ENCODE measurements around the gene RBBP8.

The RBBP8 gene

GRCh38 chr18:23066060-23066459 lies 132.9 kb downstream of the RBBP8 start:
- no peak for DNase-seq

- DNase-seq, result no peak
Measured at GRCh38 chr18:23066504-23067039, 133.4 kb downstream of the RBBP8 start.

- no peak for DNase-seq
Measured at GRCh38 chr18:23067236-23067635, 134.1 kb downstream of the RBBP8 start.

GRCh38 chr18:23068011-23068410 lies 134.9 kb downstream of the RBBP8 start:
- DNase-seq, result no peak

- DNase-seq, result no peak
Measured at GRCh38 chr18:23068570-23069310, 135.6 kb downstream of the RBBP8 start.

- no peak for DNase-seq
Measured at GRCh38 chr18:23069481-23069880, 136.4 kb downstream of the RBBP8 start.

- no peak for DNase-seq
Measured at GRCh38 chr18:23069898-23070297, 136.8 kb downstream of the RBBP8 start.

GRCh38 chr18:23071285-23071684 lies 138.2 kb downstream of the RBBP8 start:
- DNase-seq, result peak; percentile 86

GRCh38 chr18:23072079-23072478 lies 139.0 kb downstream of the RBBP8 start:
- no peak for DNase-seq

GRCh38 chr18:23073996-23074606 lies 141.0 kb downstream of the RBBP8 start:
- no peak for DNase-seq

Measured in islet precursor cell (in vitro differentiated cells).